NCI-H2196 (cell line): Measurements from ENCODE around the gene SCML2.
"Not testable (repeated sequence)": the region's sequence is repeated elsewhere in the genome, so short reads cannot be mapped to it uniquely, and the experiment has no call there.

Experiments used
- DNase-seq: peaks from one replicate; lab custom pipeline; 2025; ENCODE audit not compliant: unreplicated experiment; lab: John Stamatoyannopoulos, UW

SCML2 gene

GRCh38 chrX:18271725-18272124 is 82.8 kb downstream of the SCML2 start:
- DNase-seq: no peak

- no peak for DNase-seq
Observed at GRCh38 chrX:18271309-18271708, 83.2 kb downstream of the SCML2 start.

GRCh38 chrX:18255059-18255458 is 99.4 kb downstream of the SCML2 start:
- no peak for DNase-seq

- no peak for DNase-seq
Observed at GRCh38 chrX:18252644-18253359, 101.7 kb downstream of the SCML2 start.

GRCh38 chrX:18229646-18230045 is 124.8 kb downstream of the SCML2 start:
- not testable (repeated sequence) for DNase-seq

- DNase-seq: no peak
Observed at GRCh38 chrX:18228069-18228468, 126.4 kb downstream of the SCML2 start.

GRCh38 chrX:18227458-18227857 is 127.0 kb downstream of the SCML2 start:
- no peak for DNase-seq

GRCh38 chrX:18220786-18221185 is 133.7 kb downstream of the SCML2 start, which contains the start of gene BEND2:
Gene BEND2 (minus strand): TSS chrX:18220886. CDS start chrX:18220750, 136 bp downstream.
- no peak for DNase-seq

GRCh38 chrX:18210470-18210869 is 144.0 kb downstream of the SCML2 start:
- no peak for DNase-seq

GRCh38 chrX:18206657-18207056 is 147.8 kb downstream of the SCML2 start:
- DNase-seq: no peak

GRCh38 chrX:18203631-18204030 is 150.9 kb downstream of the SCML2 start:
- DNase-seq: no peak

GRCh38 chrX:18194688-18195087 is 159.8 kb downstream of the SCML2 start:
- no peak for DNase-seq
